AG04449 (cell line): ENCODE data around the gene CSRP2.
A peak's percentile ranks its signal among the peaks of the same experiment; 100 is the strongest.

Source experiments
- CTCF ChIA-PET: fragments of 350-600 bp; formaldehyde crosslinking; extraction: SDS; loops from one replicate; lab custom pipeline; 2021; ENCODE audit warnings: antibody characterized with exemption; lab: Yijun Ruan, JAX
- POLR2A ChIA-PET: fragments of 400-600, 350-600 bp; formaldehyde crosslinking; extraction: SDS; loops from one replicate; lab custom pipeline; 2020; ENCODE audit warnings: antibody characterized with exemption, inconsistent platforms; lab: Yijun Ruan, JAX
- DNase-seq: peaks from one replicate; pipeline ENCODE4 v3.0.0-alpha.2; 2010; ENCODE audit warnings: low read depth, low spot score
- H3K4me3 ChIP-seq: 2 replicates; pipeline ENCODE4 v1.5.1; 2011; ENCODE audit warnings: low read depth, mild to moderate bottlenecking, control low read depth, low read length
- CTCF ChIP-seq: IDR thresholded peaks from one replicate; pipeline ENCODE4 v1.5.1; 2011; ENCODE audit warnings: mild to moderate bottlenecking, moderate library complexity, low read length, control low read depth, inconsistent platforms; ENCODE audit not compliant: insufficient read depth; ENCODE audit errors: missing control alignments

The CSRP2 gene

DNA sequence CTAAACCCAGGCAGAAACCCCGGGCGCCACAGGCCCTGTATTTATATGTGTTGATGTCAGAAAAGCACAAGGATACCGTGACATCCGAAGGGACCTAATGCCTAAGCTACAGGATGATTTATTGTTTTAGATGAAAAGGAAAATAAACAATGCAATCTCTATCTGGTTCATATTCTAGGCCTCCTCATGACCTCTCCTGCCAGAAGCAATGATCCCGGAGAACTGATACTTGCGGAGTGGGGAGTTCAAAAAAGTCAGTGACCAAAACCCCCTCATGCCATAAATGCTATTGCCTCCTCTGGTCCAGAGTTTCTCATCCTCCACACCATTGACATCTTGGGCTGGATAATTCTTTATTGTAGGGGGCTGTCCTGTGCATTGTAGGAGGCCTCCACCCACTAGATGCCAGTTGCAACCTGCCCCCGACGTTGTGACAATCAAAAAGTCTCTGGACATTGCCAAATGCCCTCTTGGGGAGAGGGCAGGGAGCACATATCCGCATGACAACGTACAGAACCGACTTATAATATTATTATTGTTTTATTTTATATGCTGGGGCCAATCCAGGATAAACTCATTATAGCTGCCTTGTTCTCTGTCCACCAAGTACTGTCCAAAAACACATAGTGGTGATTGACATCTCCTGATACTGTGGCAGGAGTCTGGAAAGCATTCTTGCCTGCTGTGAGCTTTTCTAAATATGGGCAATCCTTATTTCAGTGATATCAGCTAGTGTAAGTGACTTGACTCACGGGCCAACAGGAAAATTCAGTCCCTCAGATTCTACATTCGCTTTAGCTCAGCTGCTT is 1.1 kb upstream of the CSRP2 start:
- peak overlapping the region; percentile 80 for H3K4me3 ChIP-seq
- no peak for TF ChIP-seq CTCF
- POLR2A ChIA-PET: interaction anchor here (0.6 to 1.8 kb wide), 6 partner anchors 14 to 1068 kb away, joined by 3 to 24 read pairs (median 4); no protein-coding TSS in a partner anchor
- no peak for DNase-seq
- CTCF ChIA-PET: interaction anchor here (0.8 to 4.1 kb wide), 7 partner anchors 10 to 500 kb away, joined by 3 to 11 read pairs (median 5); no protein-coding TSS in a partner anchor

- H3K4me3 ChIP-seq: peak overlapping the region; percentile 80
- ChIA-PET CTCF (interaction anchor here (1.0 to 4.1 kb wide), 3 partner anchors 11 to 133 kb away, joined by 5 to 10 read pairs (median 5); no protein-coding TSS in a partner anchor), POLR2A (interaction anchor here (0.6 to 1.8 kb wide), 7 partner anchors 9 to 794 kb away, joined by 3 to 24 read pairs (median 4); partner anchors contain the start of gene NAP1L1)
- peak; percentile 26 for TF ChIP-seq CTCF
- DNase-seq: no peak
Observed at GRCh38 chr12:76878099-76878898, 520 bp downstream of the CSRP2 start.

DNA sequence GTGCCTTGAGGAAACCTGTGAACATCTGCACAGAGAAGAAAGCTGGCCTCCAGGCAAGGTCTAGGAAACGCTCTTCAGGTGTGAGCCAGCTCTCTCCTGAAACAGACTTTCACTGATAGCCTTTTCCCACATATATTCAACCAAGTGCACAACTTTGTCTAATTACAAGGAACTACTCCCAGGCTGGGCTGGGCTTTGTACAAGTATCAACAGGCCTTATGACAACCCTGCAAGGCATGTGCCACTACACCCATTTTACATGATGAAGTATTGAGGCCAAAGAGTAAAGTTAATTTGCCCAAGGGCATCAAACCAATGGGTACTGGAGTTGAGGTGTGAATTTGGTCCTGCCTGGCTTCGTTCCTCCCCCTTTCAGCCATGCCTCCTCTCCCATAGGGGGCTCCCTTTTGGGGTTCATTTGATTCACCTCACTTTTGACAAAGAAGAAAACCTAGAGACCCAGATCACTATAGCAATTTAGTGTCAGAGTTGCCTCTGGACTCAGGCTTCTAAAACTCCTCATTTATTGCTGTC is 2.1 kb downstream of the CSRP2 start:
- peak overlapping the region; percentile 80 for H3K4me3 ChIP-seq
- ChIA-PET POLR2A (no interaction called here), CTCF (interaction anchor here (2.8 kb wide), 1 partner anchor 134 kb away, joined by 9 read pairs; no protein-coding TSS in a partner anchor)
- no peak for TF ChIP-seq CTCF
- no peak for DNase-seq

DNA sequence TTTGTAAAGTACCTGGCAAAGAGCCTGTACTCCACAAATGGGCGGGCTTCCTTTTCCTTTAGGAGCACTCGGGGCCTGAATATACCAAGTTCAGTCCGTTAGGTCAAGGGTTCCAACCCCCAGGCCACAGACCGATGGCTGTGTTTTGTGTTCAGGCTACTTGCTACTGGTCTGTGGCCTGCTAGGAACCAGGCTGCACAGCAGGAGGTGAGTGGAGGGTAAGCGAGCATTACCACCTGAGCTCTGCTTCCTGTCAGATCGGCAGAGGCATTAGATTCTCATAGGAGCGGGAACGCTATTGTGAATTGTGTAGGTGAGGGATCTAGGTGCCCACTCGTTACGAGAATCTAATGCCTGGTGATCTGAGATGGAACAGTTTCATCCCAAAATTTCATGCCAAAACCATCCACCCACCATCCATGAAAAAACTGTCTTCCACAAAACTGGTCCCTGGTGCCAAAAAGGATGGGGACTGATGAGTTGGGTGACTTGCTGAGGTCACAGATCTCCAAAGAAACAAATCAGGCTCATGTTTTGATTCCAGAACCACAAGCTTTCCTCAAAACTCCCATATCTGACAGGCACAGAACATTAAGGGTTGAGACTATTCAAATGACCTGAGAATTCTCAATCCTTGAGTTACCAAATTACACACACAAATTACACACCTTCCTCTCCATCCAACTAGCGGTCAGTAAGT is 4.2 kb downstream of the CSRP2 start:
- TF ChIP-seq CTCF: no peak
- ChIA-PET POLR2A (no interaction called here), CTCF (interaction anchor here (2.8 kb wide), 1 partner anchor 136 kb away, joined by 9 read pairs; no protein-coding TSS in a partner anchor)
- H3K4me3 ChIP-seq: no peak overlapping the region
- DNase-seq: no peak

GRCh38 chr12:76874027-76874426 is 4.8 kb downstream of the CSRP2 start:
- no peak for DNase-seq
- POLR2A ChIA-PET: no interaction called here
- CTCF ChIA-PET: interaction anchor here (2.8 kb wide), 1 partner anchor 137 kb away, joined by 9 read pairs; no protein-coding TSS in a partner anchor
- no peak overlapping the region for H3K4me3 ChIP-seq
- no peak for TF ChIP-seq CTCF
